GM12878 (cell line): ENCODE measurements around the gene RHBDD1.

ENCODE experiments used
- ESRRA ChIP-seq: IDR thresholded peaks from 2 replicates; pipeline ENCODE4 v1.6.1; 2012; ENCODE audit warnings: mild to moderate bottlenecking, low read length, improper control_type of control experiment
- EZH2 ChIP-seq: IDR thresholded peaks from 2 replicates; pipeline ENCODE4 v1.6.1; 2012; ENCODE audit warnings: low read depth, mild to moderate bottlenecking, control low read depth, inconsistent platforms, low read length, borderline replicate concordance; ENCODE audit not compliant: control insufficient read depth
- MAX ChIP-seq: IDR thresholded peaks from 2 replicates; pipeline ENCODE4 v1.6.1; 2012; ENCODE audit warnings: low read depth, low read length, improper control_type of control experiment
- MTA2 ChIP-seq: fragments of 450-650 bp; IDR thresholded peaks from 2 replicates; pipeline ENCODE4 v1.6.1; 2016; ENCODE audit warnings: low read depth, mild to moderate bottlenecking, moderate library complexity
- SP1 ChIP-seq: IDR thresholded peaks from one replicate; pipeline ENCODE4 v1.6.1; 2011; ENCODE audit warnings: low read depth, low read length
- TARDBP ChIP-seq: IDR thresholded peaks from 2 replicates; pipeline ENCODE4 v1.6.1; 2016; ENCODE audit warnings: borderline replicate concordance
- ZBED1 ChIP-seq: IDR thresholded peaks from 2 replicates; pipeline ENCODE4 v1.6.1; 2016; ENCODE audit warnings: borderline replicate concordance
- ZNF384 ChIP-seq: IDR thresholded peaks from 2 replicates; pipeline ENCODE4 v1.6.1; 2012; ENCODE audit warnings: low read depth, mild to moderate bottlenecking, low read length, improper control_type of control experiment, borderline replicate concordance

GRCh38 chr2:226970362-226970761, 134.5 kb downstream of the RHBDD1 start:
- no peak for TF ChIP-seq MTA2
- no peak for TF ChIP-seq ZBED1
- no peak for TF ChIP-seq EZH2
- TF ChIP-seq ZNF384: no peak
- no peak for TF ChIP-seq SP1
- TF ChIP-seq TARDBP: no peak
- TF ChIP-seq MAX: no peak
- TF ChIP-seq ESRRA: no peak
